Measurements from ENCODE around the gene ITGAL. TPM values are rescaled to one million over a fixed set of nuclear protein-coding genes. Genes with fewer than 3 reads are reported as not detected.
"Not testable (repeated sequence)": the region's sequence is repeated elsewhere in the genome, so short reads cannot be mapped to it uniquely, and the experiment has no call there.

ITGAL gene
- total and polyA plus RNA-seq, 11 donors = 0.25 to 29.5 (median 1.6) TPM

DNA sequence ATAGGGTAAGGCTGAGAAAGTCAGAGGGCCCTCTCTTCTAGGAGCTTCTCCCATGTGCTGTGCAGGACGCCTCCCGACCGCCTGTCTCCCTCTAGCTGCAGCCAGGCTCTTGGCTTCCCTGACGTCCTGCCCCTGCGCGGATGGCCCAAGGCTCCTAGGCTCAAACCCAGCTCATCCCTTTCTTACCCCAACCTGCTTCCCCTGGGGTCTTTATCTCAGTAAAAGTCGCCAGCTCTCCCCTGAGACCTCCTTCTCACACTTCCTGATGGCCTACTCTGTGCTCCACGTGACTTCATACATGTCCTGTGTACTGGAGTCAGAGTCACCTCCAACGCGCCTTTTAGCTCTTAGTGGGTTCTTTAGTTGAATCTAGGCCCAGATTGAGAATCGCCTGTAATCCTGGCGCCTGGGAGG lies 63.2 kb downstream of the ITGAL start:
- Histone ChIP-seq H3K4me3 (peak overlapping the region; percentile 31 to 94 (median 82)), H3K36me3 (peaks cover 0 to 24% (median 21%) of the 10 kb centered on the region in 9 donors), H3K27ac (peak overlapping the region in 11 of 12 donors; percentile 91 to 99 (median 95)), H3K4me1 (peaks cover 0 to 46% (median 24%) of the 10 kb centered on the region in 12 donors), H3K9me3 (no peaks in the 10 kb centered on the region), H3K27me3 (no peaks in the 10 kb centered on the region)
- TF ChIP-seq, protein P1, sequence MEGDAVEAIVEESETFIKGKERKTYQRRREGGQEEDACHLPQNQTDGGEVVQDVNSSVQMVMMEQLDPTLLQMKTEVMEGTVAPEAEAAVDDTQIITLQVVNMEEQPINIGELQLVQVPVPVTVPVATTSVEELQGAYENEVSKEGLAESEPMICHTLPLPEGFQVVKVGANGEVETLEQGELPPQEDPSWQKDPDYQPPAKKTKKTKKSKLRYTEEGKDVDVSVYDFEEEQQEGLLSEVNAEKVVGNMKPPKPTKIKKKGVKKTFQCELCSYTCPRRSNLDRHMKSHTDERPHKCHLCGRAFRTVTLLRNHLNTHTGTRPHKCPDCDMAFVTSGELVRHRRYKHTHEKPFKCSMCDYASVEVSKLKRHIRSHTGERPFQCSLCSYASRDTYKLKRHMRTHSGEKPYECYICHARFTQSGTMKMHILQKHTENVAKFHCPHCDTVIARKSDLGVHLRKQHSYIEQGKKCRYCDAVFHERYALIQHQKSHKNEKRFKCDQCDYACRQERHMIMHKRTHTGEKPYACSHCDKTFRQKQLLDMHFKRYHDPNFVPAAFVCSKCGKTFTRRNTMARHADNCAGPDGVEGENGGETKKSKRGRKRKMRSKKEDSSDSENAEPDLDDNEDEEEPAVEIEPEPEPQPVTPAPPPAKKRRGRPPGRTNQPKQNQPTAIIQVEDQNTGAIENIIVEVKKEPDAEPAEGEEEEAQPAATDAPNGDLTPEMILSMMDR (IDR thresholded peaks at IDR 0.05) = peak; percentile 42 to 74 (median 56)
- TF ChIP-seq POLR2A (IDR thresholded peaks at IDR 0.05) = no peak
- ATAC-seq = peak; percentile 52 to 72 (median 66)
- DNase-seq = peak; percentile 73 to 86 (median 84)
- WGBS, 4 donors = 32 to 40% (median 34%) methylated on average over 12 of the region's 12 CpGs
- intact Hi-C loops (cut with DNase I) = loop anchor here in 7 of 10 donors (1.0 to 10.0 kb wide), 8 partner anchors 21 to 105 kb away; partner anchors contain the start of genes ZNF764 (in 5 of the 7), DCTPP1 (in 1 of the 7), ZNF688 (in 1 of the 7) and ZNF785 (in 1 of the 7)

DNA sequence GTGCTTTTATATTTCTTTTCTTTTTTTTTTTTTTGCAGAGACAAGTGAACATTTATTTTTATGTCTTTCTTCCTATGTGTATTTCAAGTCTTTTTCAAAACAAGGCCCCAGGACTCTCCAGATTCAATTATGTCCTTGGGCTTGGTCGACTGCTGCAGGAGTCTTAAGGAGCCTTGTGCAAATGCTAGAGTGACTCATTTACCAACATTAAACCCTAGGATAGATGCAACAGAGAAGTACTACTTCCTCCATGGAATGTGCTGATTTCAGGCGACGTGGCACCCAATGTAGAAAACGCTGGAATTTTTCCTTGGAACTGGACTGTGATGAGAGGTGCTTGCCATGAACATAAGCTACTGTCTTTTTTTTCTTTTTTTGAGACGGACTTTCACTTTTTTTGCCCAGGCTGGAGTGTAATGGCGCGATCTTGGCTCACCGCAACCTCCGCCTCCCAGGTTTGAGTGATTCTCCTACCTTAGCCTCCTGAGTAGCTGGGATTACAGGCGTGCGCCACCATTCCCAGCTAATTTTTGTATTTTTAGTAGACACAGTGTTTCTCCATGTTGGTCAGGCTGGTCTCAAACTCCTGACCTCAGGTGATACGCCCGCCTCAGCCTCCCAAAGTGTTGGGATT lies 64.0 kb downstream of the ITGAL start:
- DNase-seq, ATAC-seq, H3K27me3 ChIP-seq, H3K9me3 ChIP-seq: not testable (repeated sequence)
- Histone ChIP-seq H3K27ac (peak overlapping the region in 7 of 12 donors; percentile 91 to 99 (median 95)), H3K36me3 (peaks cover 0 to 17% (median 14%) of the 10 kb centered on the region in 9 donors), H3K4me3 (peak overlapping the region in 1 of 12 donors; percentile 87), H3K4me1 (peaks cover 0 to 53% (median 30%) of the 10 kb centered on the region in 12 donors)
- intact Hi-C loops (cut with DNase I) = loop anchor here in 4 of 10 donors (5.0 to 10.0 kb wide), 4 partner anchors 36 to 98 kb away; partner anchors contain the start of genes ZNF688 (in 1 of the 4) and ZNF785 (in 1 of the 4)
- WGBS, 4 donors = 94 to 96% (median 96%) methylated on average over 13 of the region's 13 CpGs

DNA sequence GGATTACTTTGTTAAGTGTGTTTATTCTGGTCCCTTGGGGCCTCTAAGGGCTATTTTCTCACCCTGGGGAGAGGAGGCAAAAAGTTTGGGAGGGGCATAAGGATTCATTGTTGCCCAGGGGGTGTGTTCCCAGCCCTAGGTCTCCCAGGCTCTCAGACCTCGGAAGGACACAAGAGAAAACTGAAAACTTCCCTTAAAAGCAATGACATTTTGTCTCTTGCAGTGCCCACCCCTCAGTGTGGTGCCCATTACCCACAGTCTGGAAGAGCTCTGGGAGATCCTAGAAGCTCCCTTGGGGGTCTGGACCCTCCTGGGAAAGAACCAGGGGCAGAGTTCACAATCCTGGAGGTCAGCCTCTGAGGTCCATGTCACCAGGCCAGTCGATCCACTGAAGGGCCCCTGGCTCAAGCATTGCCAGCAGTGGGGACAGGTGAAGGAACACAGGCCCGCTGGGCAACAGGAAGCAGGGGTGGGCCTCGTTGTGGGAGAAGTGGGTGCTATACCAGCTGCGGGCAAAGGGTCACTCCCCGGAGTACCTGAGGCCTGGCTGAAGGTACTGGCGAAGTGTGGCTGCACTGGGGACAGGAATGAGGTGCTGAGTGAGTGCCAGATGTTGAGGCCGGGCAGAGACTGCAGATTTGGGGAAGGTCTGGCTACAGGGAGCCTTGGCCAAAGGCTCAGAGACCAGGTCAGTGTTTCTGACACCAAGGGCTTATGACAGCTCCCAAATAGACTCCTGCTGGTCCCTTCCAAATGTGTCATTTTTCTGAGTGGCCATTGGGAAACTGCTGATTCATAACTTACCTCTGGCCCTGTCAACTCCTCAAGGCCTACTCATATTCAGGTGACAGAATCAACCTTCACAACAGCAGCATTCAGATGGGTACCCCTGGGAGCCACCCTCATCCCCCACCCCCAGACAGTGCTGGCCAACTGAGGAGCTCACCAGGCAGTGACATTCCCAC lies 66.7 kb downstream of the ITGAL start:
- Histone ChIP-seq H3K36me3 (no peaks in the 10 kb centered on the region), H3K27me3 (no peaks in the 10 kb centered on the region), H3K9me3 (no peaks in the 10 kb centered on the region), H3K4me3 (no peak overlapping the region), H3K4me1 (peaks cover 0 to 47% (median 23%) of the 10 kb centered on the region in 12 donors), H3K27ac (peak overlapping the region; percentile 57 to 88 (median 80))
- peak; percentile 74 to 85 (median 76) for ATAC-seq
- WGBS, 4 donors = 42 to 66% (median 53%) methylated on average over 8 of the region's 8 CpGs
- TF ChIP-seq POLR2A (IDR thresholded peaks at IDR 0.05) = no peak
- TF ChIP-seq, protein P1 (IDR thresholded peaks at IDR 0.05) = no peak
- intact Hi-C loops (cut with DNase I) = loop anchor here in 4 of 10 donors (5.0 to 10.0 kb wide), 4 partner anchors 33 to 96 kb away; partner anchors contain the start of genes ZNF688 (in 1 of the 4) and ZNF785 (in 1 of the 4)
- peak in 4 of 5 donors; percentile 58 to 85 (median 76) for DNase-seq

DNA sequence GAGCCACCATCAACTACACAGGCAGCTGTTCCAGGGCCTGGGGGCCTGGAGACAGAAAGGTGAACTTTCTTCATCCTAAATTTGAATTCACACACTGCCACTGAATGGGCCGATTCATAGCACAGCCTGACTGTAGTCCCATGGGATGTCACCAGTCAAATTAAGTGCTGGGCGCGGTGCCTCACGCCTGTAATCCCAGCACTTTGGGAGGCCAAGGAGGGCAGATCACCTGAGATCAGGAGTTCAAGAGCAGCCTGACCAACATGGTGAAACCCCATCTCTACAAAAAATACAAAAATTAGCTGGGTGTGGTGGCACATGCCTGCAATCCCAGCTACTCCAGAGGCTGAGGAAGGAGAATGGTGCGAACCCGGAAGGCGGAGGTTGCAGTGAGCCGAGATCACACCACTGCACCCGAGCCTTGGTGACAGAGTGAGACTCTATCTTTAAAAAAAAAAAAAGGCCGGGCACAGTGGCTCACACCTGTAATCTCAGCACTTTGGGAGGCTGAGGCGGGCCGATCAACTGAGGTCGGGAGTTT lies 67.5 kb downstream of the ITGAL start:
- ATAC-seq = not testable (repeated sequence)
- 85 to 91% (median 90%) methylated on average over 13 of the region's 13 CpGs for WGBS, 4 donors
- intact Hi-C loops (cut with DNase I) = loop anchor here in 4 of 10 donors (5.0 to 10.0 kb wide), 4 partner anchors 32 to 95 kb away; partner anchors contain the start of genes ZNF688 (in 1 of the 4) and ZNF785 (in 1 of the 4)

DNA sequence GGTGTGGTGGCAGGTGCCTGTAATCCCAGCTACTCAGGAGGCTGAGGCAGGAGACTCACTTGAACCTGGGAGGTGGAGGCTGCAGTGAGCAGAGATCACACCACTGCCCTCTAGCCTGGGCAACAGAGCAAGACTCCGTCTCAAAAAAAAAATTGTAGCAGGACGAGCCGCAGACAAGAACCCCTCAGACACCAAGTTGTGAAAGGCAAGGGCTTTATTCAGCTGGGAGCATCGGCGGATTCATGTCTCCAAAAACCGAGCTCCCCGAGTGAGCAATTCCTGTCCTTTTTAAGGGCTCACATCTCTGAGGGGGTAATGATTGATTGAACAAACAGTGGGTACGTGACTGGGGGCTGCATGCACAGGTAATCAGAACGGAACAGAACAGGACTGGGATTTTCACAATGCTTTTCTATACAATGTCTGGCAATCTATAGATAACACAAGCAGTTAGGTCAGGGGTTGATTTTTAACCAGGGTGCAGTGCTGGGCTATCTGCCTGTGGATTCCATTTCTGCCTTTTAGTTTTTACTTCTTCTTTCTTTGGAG lies 68.4 kb downstream of the ITGAL start:
- H3K27me3 ChIP-seq; H3K4me3 ChIP-seq; H3K36me3 ChIP-seq; intact Hi-C loops (cut with DNase I); DNase-seq; ATAC-seq; H3K9me3 ChIP-seq: not testable (repeated sequence)
- Histone ChIP-seq H3K27ac (peak overlapping the region in 9 of 12 donors; percentile 27 to 88 (median 43)), H3K4me1 (peaks cover 0 to 39% (median 20%) of the 10 kb centered on the region in 12 donors)
- 62 to 70% (median 69%) methylated on average over 9 of the region's 9 CpGs for WGBS, 4 donors

More for the DNA sequence above, 67.5 kb downstream of the ITGAL start:
- not testable (repeated sequence) for H3K27me3 ChIP-seq, H3K4me3 ChIP-seq, DNase-seq, H3K9me3 ChIP-seq, H3K36me3 ChIP-seq
- Histone ChIP-seq H3K4me1 (peaks cover 0 to 46% (median 23%) of the 10 kb centered on the region in 12 donors), H3K27ac (peak overlapping the region; percentile 57 to 88 (median 80))

All from heart left ventricle (tissue), 16 donors.